ENCODE data around the gene EEFSEC.

The EEFSEC gene

DNA sequence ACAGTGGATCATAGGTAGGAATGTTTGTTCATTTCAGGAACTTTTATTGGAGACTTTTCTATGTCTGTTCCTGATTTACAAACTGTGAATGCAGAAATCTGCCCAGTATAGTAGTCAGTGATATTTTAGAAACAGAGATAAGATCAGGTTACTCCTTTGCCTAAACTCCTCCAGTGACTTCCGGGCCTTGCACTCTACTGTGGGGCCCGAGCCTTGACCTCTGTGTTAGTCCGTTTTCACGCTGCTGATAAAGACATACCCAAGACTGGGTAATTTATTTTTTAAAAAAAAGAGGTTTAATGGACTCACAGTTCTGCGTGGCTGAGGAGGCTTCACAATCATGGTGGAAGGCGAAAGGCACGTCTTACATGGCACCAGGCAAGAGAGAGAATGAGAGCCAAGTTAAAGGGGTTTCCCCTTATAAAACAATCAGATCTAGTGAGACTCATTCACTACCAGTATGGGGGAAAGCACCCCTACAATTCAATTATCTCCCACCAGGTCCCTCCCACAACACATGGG, 186.3 kb downstream of the EEFSEC start:
- no peak overlapping the region for H3K23ac ChIP-seq (ENCODE audit: low read length)
- H4K5ac ChIP-seq (ENCODE audit: low read length): no peak overlapping the region
- no CpG with 5 or more reads among the region's 7 CpGs for WGBS (ENCODE audit: extremely low coverage, insufficient coverage, low lambda C conversion rate)
- no peak overlapping the region for H2BK5ac ChIP-seq (ENCODE audit: low read length)
- H3K4me2 ChIP-seq (ENCODE audit: low read length): no peak overlapping the region
- no peaks in the 10 kb centered on the region for H3K36me3 ChIP-seq (ENCODE audit: control insufficient read depth, insufficient read depth, low read length)
- H2BK120ac ChIP-seq (ENCODE audit: low read depth, low read length): no peak overlapping the region
- no peak overlapping the region for H3K4me3 ChIP-seq (ENCODE audit: low read length)
- H3K4ac ChIP-seq (ENCODE audit: low read depth, low read length): no peak overlapping the region
- H3K27ac ChIP-seq (ENCODE audit: low read depth, low read length): no peak overlapping the region
- no peaks in the 10 kb centered on the region for H3K79me2 ChIP-seq (ENCODE audit: control insufficient read depth, insufficient read depth, low read length)
- no peaks in the 10 kb centered on the region for H3K27me3 ChIP-seq (ENCODE audit: insufficient read depth, low read length, poor library complexity)
- H3K56ac ChIP-seq (ENCODE audit: low read length): no peak overlapping the region
- H4K8ac ChIP-seq (ENCODE audit: low read depth, low read length): no peak overlapping the region
- no peak overlapping the region for H2AK5ac ChIP-seq (ENCODE audit: low read length)
- no peak for DNase-seq
- H3K18ac ChIP-seq (ENCODE audit: low read length): no peak overlapping the region
- no peak overlapping the region for H3K9ac ChIP-seq (ENCODE audit: low read length)
- H3K79me1 ChIP-seq (ENCODE audit: low read length): no peaks in the 10 kb centered on the region
- H2BK15ac ChIP-seq (replicated peaks; ENCODE audit: low read depth): no peak overlapping the region
- H3K4me1 ChIP-seq (ENCODE audit: control insufficient read depth, low read depth, low read length): no peaks in the 10 kb centered on the region

GRCh38 chr3:128340198-128340903, 187.1 kb downstream of the EEFSEC start:
- no peak overlapping the region for H3K9ac ChIP-seq (ENCODE audit: low read length)
- H3K79me2 ChIP-seq (ENCODE audit: control insufficient read depth, insufficient read depth, low read length): no peaks in the 10 kb centered on the region
- H3K4me3 ChIP-seq (ENCODE audit: low read length): no peak overlapping the region
- no peak overlapping the region for H3K18ac ChIP-seq (ENCODE audit: low read length)
- no CpG with 5 or more reads among the region's 2 CpGs for WGBS (ENCODE audit: extremely low coverage, insufficient coverage, low lambda C conversion rate)
- H3K4ac ChIP-seq (ENCODE audit: low read depth, low read length): no peak overlapping the region
- no peaks in the 10 kb centered on the region for H3K36me3 ChIP-seq (ENCODE audit: control insufficient read depth, insufficient read depth, low read length)
- H2BK5ac ChIP-seq (ENCODE audit: low read length): no peak overlapping the region
- H3K27ac ChIP-seq (ENCODE audit: low read depth, low read length): no peak overlapping the region
- H3K56ac ChIP-seq (ENCODE audit: low read length): no peak overlapping the region
- H3K23ac ChIP-seq (ENCODE audit: low read length): no peak overlapping the region
- H2AK5ac ChIP-seq (ENCODE audit: low read length): no peak overlapping the region
- no peaks in the 10 kb centered on the region for H3K79me1 ChIP-seq (ENCODE audit: low read length)
- no peaks in the 10 kb centered on the region for H3K4me1 ChIP-seq (ENCODE audit: control insufficient read depth, low read depth, low read length)
- H2BK15ac ChIP-seq (replicated peaks; ENCODE audit: low read depth): no peak overlapping the region
- H2BK120ac ChIP-seq (ENCODE audit: low read depth, low read length): no peak overlapping the region
- no peak for DNase-seq
- H4K8ac ChIP-seq (ENCODE audit: low read depth, low read length): no peak overlapping the region
- H3K27me3 ChIP-seq (ENCODE audit: insufficient read depth, low read length, poor library complexity): no peaks in the 10 kb centered on the region
- no peak overlapping the region for H4K5ac ChIP-seq (ENCODE audit: low read length)
- no peak overlapping the region for H3K4me2 ChIP-seq (ENCODE audit: low read length)

DNA sequence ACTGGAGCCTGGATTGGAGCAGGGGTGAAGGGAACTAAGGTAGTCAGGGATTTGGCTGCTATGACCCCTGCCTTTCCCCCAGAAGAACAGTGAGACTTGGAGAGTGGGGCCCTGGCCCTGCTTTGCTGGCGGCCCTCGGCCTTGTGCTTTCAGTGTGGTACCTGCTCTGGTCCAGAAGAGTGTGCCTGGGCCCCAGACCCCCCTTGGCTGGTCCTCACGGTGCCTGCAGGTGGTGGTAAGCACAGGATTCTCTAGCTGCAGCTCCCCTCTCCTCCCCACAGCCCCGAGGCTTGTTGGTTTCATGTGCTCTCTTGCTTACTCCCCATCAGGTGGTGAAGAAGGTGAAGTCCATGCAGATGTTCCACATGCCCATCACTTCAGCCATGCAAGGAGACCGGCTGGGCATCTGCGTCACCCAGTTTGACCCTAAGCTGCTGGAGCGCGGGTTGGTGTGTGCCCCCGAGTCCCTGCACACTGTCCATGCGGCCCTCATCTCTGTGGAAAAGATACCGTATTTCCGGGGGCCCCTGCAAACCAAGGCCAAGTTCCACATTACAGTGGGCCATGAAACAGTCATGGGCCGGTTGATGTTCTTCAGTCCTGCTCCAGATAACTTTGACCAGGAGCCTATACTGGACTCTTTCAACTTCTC, 187.7 kb downstream of the EEFSEC start:
- no peak overlapping the region for H2BK5ac ChIP-seq (ENCODE audit: low read length)
- no peaks in the 10 kb centered on the region for H3K79me2 ChIP-seq (ENCODE audit: control insufficient read depth, insufficient read depth, low read length)
- no peak overlapping the region for H2BK15ac ChIP-seq (replicated peaks; ENCODE audit: low read depth)
- no CpG with 5 or more reads among the region's 13 CpGs for WGBS (ENCODE audit: extremely low coverage, insufficient coverage, low lambda C conversion rate)
- no peak overlapping the region for H3K23ac ChIP-seq (ENCODE audit: low read length)
- no peak overlapping the region for H4K5ac ChIP-seq (ENCODE audit: low read length)
- H2BK120ac ChIP-seq (ENCODE audit: low read depth, low read length): no peak overlapping the region
- no peak overlapping the region for H3K18ac ChIP-seq (ENCODE audit: low read length)
- no peak overlapping the region for H3K4me2 ChIP-seq (ENCODE audit: low read length)
- no peak overlapping the region for H3K9ac ChIP-seq (ENCODE audit: low read length)
- H3K4me1 ChIP-seq (ENCODE audit: control insufficient read depth, low read depth, low read length): no peaks in the 10 kb centered on the region
- H3K36me3 ChIP-seq (ENCODE audit: control insufficient read depth, insufficient read depth, low read length): no peaks in the 10 kb centered on the region
- no peak overlapping the region for H2AK5ac ChIP-seq (ENCODE audit: low read length)
- H4K8ac ChIP-seq (ENCODE audit: low read depth, low read length): no peak overlapping the region
- H3K27me3 ChIP-seq (ENCODE audit: insufficient read depth, low read length, poor library complexity): no peaks in the 10 kb centered on the region
- H3K79me1 ChIP-seq (ENCODE audit: low read length): no peaks in the 10 kb centered on the region
- no peak for DNase-seq
- H3K4me3 ChIP-seq (ENCODE audit: low read length): no peak overlapping the region
- no peak overlapping the region for H3K56ac ChIP-seq (ENCODE audit: low read length)
- no peak overlapping the region for H3K4ac ChIP-seq (ENCODE audit: low read depth, low read length)
- no peak overlapping the region for H3K27ac ChIP-seq (ENCODE audit: low read depth, low read length)

DNA sequence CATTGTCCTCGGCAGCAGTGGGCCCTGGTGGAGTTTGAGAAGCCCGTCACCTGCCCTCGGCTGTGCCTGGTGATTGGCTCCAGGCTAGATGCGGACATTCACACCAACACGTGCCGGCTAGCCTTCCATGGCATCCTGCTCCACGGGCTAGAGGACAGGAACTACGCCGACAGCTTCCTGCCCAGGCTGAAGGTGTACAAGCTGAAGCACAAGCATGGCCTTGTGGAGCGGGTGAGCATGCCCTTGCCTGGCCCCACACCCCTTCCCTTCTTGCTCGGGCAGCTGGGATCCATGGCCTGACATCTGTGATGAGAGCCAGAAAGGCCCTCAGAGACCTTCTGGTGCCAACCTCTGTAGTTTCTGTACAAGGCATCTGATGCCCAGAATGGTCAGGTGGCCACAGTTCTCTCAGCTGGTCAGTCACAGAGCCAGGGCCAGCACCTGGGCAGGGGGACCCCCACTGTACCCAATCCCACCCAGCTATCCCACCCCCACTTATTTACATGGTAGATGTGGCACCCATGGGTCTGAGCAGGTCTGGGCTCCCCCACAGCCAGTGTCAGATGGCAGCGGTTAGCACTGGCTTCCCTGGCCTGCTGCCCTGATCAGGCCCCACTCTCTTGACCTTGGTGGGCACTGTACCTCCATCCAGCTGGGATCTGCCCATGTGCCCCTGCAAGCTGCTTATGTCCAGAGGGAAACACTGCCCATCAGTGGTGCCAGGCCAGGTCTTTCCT, 188.5 kb downstream of the EEFSEC start:
- H2BK15ac ChIP-seq (replicated peaks; ENCODE audit: low read depth): no peak overlapping the region
- H3K4me3 ChIP-seq (ENCODE audit: low read length): no peak overlapping the region
- H2AK5ac ChIP-seq (ENCODE audit: low read length): no peak overlapping the region
- WGBS (ENCODE audit: extremely low coverage, insufficient coverage, low lambda C conversion rate): no CpG with 5 or more reads among the region's 12 CpGs
- no peak overlapping the region for H3K4ac ChIP-seq (ENCODE audit: low read depth, low read length)
- H4K8ac ChIP-seq (ENCODE audit: low read depth, low read length): no peak overlapping the region
- H3K36me3 ChIP-seq (ENCODE audit: control insufficient read depth, insufficient read depth, low read length): no peaks in the 10 kb centered on the region
- no peaks in the 10 kb centered on the region for H3K4me1 ChIP-seq (ENCODE audit: control insufficient read depth, low read depth, low read length)
- no peak overlapping the region for H3K23ac ChIP-seq (ENCODE audit: low read length)
- H3K9ac ChIP-seq (ENCODE audit: low read length): no peak overlapping the region
- H2BK120ac ChIP-seq (ENCODE audit: low read depth, low read length): no peak overlapping the region
- H2BK5ac ChIP-seq (ENCODE audit: low read length): no peak overlapping the region
- no peak overlapping the region for H3K27ac ChIP-seq (ENCODE audit: low read depth, low read length)
- no peak overlapping the region for H4K5ac ChIP-seq (ENCODE audit: low read length)
- no peak overlapping the region for H3K18ac ChIP-seq (ENCODE audit: low read length)
- H3K79me1 ChIP-seq (ENCODE audit: low read length): no peaks in the 10 kb centered on the region
- no peak for DNase-seq
- H3K79me2 ChIP-seq (ENCODE audit: control insufficient read depth, insufficient read depth, low read length): no peaks in the 10 kb centered on the region
- no peak overlapping the region for H3K56ac ChIP-seq (ENCODE audit: low read length)
- no peak overlapping the region for H3K4me2 ChIP-seq (ENCODE audit: low read length)
- H3K27me3 ChIP-seq (ENCODE audit: insufficient read depth, low read length, poor library complexity): no peaks in the 10 kb centered on the region

GRCh38 chr3:128342701-128343180, 189.5 kb downstream of the EEFSEC start:
- Histone ChIP-seq H3K9ac (ENCODE audit: low read length) (no peak overlapping the region), H3K36me3 (ENCODE audit: control insufficient read depth, insufficient read depth, low read length) (no peaks in the 10 kb centered on the region), H2BK15ac (replicated peaks; ENCODE audit: low read depth) (no peak overlapping the region), H3K4me3 (ENCODE audit: low read length) (no peak overlapping the region), H3K27ac (ENCODE audit: low read depth, low read length) (no peak overlapping the region), H3K23ac (ENCODE audit: low read length) (no peak overlapping the region), H3K4ac (ENCODE audit: low read depth, low read length) (no peak overlapping the region), H3K79me2 (ENCODE audit: control insufficient read depth, insufficient read depth, low read length) (no peaks in the 10 kb centered on the region), H2BK120ac (ENCODE audit: low read depth, low read length) (no peak overlapping the region), H3K4me1 (ENCODE audit: control insufficient read depth, low read depth, low read length) (no peaks in the 10 kb centered on the region), H3K4me2 (ENCODE audit: low read length) (no peak overlapping the region), H3K56ac (ENCODE audit: low read length) (no peak overlapping the region), H4K5ac (ENCODE audit: low read length) (no peak overlapping the region), H3K18ac (ENCODE audit: low read length) (no peak overlapping the region), H4K8ac (ENCODE audit: low read depth, low read length) (no peak overlapping the region), H2AK5ac (ENCODE audit: low read length) (no peak overlapping the region), H3K27me3 (ENCODE audit: insufficient read depth, low read length, poor library complexity) (no peaks in the 10 kb centered on the region), H3K79me1 (ENCODE audit: low read length) (no peaks in the 10 kb centered on the region), H2BK5ac (ENCODE audit: low read length) (no peak overlapping the region)
- no CpG with 5 or more reads among the region's 8 CpGs for WGBS (ENCODE audit: extremely low coverage, insufficient coverage, low lambda C conversion rate)
- DNase-seq: no peak

Data from mesendoderm (in vitro differentiated cells).